NCI-H1105 (cell line): ENCODE data around the gene ROBO1.
"Not testable (repeated sequence)": the region's sequence is repeated elsewhere in the genome, so short reads cannot be mapped to it uniquely, and the experiment has no call there.

Experiments used
- DNase-seq: peaks from one replicate; lab custom pipeline; 2025; lab: John Stamatoyannopoulos, UW

ROBO1 gene

DNA sequence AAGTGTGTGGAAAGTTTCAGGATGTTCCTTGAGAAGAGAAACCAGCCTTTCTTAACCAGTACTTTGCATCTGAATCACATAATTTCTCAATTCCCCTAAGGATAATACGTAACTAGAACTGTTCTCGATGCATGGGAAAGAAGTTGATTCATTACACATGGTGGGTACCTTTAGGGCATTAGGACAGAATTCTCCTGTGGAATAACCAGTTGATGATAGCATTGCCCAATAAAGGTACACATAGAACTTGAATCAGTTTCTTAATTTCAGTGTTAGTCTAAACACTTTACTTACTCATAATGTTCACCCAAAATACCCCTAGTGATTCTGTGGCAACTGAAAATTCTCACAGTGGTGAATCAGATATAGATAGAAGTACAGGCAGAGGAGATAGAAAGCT lies 1030.9 kb downstream of the ROBO1 start:
- no peak for DNase-seq

DNA sequence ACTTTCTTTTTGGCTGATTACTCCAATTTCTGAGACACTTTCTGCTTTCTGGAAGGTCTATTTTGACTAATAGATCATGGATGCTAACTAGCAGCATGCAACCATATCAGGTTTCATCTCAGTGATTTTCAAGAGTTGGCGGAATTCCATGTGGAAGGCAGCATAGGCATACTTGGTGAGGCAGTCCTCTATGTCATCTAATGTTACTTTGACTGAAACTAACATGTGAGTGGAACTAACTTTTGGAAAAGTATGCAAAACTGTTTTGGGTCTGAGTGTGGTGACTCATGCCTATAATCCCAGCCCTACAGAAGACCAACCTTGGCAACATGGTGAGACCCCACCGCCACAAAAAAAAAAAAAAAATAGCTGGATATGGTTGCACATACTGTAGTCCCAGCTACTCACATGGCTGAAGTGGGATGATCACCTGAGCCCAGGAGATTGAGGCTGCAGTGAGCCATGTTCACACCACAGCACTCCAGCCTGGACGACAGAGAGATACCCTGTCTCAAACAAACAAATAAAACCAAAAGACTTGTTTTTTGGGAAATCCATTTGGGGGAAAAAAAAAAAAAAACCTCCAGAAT lies 1033.7 kb downstream of the ROBO1 start:
- DNase-seq = peak; percentile 52

DNA sequence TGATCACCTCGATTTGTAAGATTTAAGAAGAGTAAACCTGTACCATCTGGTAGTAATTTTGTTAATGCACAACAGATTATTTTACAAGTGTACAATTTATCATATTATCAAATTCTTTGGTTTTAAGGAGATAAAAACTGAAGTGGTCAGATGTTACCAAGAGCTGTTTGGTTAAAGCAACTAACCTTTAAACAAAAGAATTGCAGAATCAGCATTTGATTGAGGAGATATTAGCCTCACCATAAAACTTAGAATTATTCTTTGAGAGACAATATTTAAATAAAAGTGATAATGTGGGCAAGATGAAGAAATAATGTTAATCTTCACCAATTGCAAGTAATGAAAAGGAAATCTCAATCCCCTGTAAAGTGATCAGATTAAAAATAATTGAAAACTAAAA lies 1034.9 kb downstream of the ROBO1 start:
- DNase-seq = no peak

DNA sequence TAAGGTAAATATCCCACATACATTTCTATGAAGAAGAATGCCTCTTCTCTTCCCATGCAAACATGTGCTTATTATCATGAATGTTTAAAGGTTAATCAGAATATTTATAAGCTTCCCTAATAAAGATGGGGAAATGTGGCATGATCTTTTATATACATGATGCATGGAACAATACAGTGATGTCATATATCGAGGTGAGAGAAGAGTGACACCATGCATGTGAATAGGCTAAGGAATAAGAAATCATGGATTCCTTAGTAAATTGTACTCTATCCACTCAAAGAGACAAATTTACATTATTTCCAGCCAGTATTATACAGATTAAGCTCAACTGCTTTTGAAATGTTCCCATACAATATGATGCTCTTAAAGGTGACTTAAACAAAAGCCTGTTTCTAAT lies 1035.3 kb downstream of the ROBO1 start:
- no peak for DNase-seq

DNA sequence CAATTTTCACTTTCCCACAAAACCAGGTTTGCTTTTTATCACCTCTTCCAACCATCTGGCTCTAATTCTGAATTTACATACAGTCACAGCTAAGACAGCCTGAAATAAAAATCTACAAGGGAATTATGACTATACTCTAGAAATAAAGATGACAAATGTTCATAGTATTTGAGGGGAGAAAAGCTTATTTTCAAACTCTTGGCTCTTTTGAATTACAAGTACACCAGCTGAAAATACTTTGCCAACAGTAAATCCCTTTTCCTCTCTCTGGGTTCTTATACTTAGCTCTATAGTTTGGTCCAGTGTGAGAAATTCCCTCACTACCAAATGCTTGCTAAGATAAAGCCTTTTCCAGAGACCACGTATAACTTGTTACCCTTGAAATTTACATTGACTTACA lies 1037.9 kb downstream of the ROBO1 start:
- DNase-seq = no peak

DNA sequence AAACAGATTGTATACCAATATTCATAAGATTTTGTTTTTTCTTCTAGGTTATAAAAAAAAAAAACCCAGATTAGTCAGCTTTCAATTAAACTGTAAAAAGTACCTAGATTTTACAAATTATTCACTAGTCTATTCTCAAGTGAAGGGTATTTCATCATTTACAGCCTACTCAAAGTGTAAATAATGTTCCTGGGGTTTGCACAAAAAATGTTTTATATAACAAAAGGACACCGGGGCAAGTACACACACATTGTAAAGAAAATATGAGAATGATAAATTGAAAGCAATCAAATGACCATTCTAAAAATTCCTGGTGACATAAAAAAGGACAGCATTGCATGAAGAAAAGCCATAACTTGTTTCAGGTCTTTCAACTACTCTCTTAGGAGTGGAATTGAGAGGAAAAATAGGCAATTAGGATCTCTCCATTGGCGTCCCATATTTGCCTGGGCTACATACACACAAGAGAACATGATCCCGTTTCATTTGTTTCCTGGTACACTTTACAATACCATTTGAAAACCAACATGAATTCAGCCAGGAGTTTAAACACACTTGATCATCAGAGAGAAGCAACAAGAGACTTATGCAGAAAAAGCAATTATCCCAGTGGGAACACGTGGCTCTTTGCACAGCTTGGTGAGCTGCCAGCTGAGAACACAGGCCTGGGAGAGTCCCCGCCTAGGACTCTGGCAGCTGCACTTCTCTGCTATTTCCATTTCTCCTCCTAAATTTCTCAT lies 1039.2 kb downstream of the ROBO1 start:
- peak; percentile 81 for DNase-seq

DNA sequence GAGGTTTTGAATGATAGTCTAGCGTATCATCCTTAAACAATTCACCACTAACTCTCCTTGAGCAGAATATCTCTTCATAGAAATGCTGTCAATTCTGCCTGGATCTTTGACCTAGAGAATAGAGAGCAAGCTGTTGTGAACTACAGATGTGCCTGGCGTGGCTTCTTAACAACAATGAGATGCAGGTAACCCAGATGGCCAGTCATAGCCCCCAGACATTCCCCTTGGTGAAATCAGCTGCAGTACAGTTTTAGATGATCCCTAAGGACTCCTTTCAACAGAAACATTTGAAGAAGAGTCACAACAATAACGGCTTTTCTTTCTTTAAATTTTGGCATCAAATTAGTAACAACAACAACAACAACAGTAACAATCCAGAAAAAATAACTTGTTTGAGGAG lies 1041.3 kb downstream of the ROBO1 start:
- no peak for DNase-seq

DNA sequence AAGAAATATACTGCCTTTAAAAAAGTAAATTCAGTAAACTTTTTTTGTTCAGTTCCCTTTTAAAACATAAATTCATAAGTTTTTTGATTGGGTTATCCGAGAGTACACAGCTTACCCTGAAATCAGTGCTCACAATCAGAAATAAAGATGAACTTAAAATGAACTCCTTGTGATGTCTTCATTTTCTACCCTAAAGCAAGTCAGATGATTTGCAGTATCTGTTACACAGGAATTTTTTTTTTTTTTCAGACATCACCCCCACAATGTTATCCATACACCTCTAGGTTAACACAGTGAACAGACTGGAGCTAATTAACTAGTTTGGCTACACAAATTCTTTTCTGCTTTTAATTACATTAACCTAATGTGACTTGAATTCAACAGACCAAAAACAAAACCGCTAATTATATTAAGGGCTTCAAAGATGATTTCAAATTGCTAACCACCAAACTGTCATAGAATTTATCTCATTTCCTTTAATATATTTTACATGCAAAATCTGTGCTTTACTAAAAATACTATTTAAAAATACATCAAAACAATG lies 1042.0 kb downstream of the ROBO1 start:
- no peak for DNase-seq

DNA sequence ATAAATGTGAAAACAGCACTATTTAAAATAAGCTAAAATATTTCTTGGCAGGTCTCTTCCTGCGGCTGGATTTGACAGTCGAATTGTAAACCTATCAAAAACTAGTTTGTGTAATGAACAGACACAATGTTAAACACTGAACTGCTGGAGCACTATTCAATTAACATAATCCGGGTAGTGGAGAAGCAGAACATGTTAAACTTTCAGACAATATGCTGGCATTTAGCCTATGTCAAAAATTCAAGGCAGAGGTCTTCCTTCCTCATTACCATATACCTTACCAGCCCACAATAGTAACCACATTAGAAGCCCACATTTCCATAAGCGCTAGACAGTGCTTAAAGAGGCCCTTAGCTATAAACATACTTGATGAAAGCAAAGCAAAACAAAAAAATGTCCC lies 1042.9 kb downstream of the ROBO1 start:
- DNase-seq = no peak

DNA sequence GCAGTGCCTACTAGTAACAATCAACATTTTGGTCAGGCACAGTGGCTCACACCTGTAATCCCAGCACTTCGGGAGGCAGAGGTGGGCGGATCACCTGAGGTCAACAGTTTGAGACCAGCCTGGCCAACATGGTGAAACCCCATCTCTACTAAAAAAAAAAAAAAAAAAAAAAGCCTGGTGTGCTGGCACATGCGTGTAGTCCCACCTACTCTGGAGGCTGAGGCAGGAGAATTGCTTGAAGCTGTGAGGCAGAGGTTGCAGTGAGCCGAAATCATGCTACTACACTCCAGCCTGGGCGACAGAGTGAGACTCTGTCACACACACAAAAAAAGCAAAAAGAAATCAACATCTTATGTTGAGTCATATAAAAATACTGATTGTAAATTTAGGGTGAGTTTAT lies 1043.4 kb downstream of the ROBO1 start:
- not testable (repeated sequence) for DNase-seq

DNA sequence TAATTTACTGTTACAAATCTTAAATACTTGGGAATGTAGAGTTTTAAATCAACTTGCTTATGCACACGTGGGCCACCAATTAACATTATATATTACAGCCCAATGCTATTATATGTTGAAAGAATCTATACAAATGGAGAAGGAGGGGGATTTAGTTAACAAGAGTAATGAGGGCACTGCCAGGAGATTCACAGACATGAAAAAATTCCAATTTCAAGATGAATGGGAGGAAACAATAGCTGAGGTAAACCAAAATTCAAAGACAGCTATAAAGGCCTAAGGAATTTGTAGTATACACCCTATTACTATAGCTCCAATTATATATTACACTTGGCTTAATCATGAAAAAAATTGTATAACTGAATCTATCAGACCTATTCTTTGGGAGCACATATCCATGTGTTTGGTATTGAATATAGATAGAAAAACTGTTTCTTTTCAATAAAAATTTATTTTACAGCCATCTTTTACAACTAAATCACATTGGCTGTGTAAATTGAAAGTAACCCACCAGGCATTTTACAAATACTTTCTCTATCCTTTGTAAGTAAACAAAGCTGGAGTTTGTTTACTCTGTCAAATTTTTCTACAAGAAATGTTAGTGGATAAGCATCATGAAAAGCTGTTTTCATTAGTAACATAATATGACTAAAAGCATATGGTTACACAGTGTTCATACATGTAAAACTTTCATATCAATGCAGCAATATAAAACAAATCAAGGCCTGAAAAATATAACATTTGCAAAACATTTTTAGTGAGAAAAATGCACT lies 1045.8 kb downstream of the ROBO1 start:
- DNase-seq = no peak

DNA sequence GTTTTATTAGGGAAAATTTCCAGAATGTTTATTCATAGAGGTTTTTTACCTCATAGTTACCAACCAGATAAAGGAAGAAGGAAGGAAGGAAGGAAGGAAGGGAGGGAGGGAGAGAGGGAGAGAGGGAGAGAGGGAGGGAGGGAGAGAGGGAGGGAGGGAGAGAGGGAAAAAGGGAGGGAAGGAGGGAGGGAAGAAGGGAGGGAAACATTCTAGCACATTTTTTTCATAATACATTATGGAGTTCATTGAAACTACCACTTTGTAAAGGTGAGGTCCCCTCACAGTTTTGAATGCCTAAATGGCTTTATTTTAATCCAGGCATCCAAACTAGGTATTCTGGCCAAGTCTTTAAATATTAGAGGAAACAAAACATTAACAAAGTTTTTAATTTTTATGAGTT lies 1049.1 kb downstream of the ROBO1 start:
- DNase-seq = no peak

DNA sequence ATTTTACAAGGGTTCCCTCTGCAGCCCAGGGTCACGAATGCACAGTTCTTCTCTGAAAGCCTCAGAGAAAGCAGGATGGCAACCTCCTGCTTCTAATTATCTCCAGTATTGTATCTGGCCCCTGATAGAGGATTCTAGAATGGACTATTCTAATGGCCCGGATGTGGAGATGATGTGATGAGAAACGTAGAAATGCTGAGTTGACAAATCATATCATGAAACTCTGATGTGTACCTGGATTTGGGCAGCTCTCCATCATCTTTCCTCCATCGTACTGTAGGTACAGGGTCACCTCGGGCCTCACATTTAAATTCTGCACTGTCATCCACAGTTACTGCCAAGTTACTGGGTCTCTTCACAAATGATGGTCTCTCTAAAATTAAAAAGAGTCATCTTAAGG lies 1050.8 kb downstream of the ROBO1 start:
- DNase-seq = no peak

DNA sequence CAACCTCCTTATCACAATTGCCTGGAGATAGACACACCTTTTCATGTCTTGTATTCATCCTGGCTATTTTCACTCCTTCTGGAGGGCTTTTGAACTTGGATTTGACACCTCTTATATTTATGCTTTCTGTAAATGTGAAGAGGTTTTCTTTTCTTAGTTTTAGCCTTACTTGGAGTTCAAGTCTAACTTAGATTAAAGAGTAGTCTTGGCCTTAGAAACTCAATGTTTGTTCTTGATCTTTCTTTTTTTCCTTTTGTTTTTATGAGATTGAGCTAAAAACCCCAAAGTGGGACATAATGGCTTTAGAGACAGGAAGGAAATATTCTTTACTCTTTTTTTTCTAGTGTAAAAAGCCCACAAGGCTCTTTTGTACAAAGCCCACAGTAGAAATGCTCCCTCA lies 1054.9 kb downstream of the ROBO1 start:
- no peak for DNase-seq

DNA sequence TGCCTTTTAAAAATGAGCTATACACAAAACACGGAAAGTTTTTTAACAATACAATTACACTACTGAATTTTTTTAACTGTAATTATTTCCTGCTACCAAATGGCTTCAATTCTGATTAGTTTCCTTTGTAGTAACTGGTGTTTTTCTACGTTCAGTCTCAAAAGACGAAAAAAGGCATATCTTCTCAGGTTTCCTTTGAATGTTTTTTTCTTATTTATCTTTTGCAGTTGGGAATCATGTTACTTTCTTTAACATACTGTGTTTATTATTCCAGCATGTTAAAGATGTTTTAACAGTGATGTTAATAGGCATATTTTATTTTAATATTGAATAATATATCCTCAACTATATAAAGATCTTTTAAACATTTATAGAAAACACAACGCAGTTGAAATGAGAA lies 1055.5 kb downstream of the ROBO1 start:
- DNase-seq = no peak

DNA sequence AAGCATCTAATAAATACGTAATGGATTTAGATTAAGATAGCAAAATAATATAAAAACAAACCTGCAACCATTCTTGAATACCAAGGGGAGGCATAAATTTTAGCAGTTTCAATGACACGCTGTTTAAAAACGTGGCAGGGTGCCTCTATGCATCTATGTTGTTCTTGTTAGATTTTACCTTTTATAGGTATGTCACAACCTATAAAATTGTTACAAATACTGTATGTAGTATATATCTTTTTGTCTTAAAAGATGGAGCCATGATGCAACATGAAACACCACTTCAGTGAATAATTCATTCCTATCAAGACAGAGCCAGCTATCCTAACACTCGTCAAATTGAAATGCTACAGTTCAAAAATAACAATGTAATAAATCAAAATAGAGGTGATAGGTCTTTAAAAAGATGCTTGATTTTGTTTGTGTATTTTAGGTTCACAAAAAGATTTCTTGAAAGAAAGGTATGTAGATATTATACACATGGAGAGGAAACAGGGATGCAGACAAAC lies 1059.2 kb downstream of the ROBO1 start:
- DNase-seq = no peak

DNA sequence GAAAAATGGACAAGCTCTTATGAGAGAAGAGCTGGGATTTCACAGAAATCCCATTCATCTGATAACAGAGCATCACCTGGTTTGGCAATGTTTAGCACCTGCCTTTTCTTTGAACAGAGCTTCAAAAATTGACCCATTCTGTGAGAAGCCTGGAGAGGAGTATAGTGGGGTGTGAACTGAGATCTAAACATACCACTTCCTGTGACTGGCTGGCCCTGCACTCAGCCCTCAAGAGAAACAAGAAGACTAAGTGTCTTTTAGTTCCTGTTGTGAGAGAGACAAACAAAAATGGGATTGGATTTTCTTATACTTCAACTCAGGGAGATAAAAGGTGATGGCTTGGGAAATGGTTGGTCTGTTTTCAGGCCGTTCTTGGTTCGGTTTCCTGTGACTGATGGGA lies 1060.2 kb downstream of the ROBO1 start:
- DNase-seq = no peak

DNA sequence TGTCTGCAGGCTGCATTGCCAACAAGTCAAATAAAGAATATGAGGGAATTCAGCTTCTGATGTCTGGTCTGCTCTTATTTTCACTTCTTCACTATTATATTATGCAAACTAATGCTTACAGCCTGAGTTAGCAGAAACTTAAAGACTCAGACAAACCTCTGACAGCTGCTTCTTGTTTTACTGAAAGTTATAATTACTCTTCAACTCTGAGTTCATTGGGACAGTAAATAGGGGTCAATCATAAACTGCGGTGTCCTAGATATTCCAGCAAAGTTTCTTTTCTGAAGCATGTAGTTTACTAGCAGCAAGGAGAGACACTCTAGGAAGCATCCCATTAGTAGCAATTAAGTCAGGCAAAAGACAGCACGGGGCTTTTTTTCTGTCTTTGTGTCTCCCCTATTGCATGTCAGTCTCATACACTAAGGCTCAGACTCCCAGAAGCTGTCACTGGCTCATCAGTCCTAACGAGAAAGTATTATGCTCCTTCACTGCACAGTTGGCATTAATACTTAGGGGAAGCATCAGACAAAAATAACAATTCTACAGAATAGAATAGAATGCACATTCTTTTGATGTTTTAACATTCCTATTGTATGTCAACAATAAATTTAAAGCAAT lies 1060.8 kb downstream of the ROBO1 start:
- DNase-seq = no peak

DNA sequence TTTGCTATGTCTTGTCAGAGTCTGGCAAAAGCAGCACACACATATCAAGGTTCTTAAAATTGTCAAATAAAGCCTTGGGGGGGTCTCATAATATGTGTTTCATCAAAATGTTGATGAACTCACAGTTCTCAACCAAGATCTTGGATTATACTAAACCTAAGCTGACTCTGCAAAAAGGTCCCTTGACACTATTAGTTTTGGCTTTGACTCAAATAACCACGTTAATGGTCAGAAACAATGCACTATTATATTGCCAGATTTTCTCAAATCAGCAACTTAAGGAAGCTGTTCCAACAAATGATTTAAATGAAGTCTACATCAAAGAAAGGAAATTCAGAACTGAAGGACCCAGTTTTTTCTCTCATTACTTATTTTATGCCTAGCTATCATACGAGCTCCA lies 1063.9 kb downstream of the ROBO1 start:
- DNase-seq = no peak

DNA sequence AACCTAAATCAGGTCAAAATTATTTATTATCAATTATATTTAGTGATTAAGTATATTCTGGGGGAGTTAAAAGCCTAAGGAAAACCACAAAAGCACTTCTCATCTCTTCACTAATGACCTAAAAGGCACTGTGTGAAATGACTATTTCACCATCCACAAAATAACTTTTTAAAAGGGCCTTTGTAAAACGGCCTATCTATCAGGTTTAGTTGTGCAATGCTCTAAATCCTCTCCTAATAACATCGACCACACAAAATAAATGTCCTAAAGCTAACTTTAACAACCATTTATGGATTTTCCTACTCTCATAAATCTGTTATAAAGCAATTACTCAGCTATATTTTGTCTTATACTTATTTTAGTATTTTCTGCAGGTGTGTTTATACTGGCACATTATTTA lies 1066.3 kb downstream of the ROBO1 start:
- no peak for DNase-seq

DNA sequence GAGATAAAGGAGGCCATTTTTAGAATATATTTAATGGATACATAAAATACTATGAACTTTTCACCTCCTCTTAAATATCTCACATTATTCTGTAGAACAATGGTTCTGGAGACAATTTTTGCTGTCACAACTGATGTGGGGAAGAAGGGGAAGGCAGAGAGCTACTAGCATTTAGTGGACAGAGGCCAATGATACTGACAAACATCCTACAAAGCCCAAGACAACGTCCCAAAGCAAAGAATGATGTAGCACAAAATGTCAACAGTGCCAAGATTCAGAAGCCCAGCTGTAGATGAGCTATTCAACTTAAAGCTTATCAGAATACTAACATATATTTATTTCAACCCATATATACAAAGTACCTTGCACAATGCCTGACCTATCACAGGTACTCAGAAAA lies 1069.4 kb downstream of the ROBO1 start:
- no peak for DNase-seq

DNA sequence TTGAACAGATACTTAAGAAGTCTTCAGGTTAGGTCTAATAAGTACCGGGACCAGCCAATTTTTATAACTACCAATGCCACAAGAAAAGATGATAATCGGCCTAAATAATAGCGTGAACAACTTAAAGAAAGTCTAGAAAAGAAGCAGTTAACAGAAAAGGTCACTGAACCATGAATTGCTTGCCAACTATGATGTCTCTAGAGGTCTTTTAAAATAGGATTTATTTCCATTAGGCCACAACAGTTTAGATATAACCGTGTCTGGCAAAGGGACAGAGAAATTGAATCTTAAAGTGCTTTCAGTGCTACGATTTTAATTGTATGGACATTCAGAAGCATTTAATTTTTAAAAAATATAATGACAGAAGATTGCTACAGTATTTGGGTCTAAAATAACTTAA lies 1070.4 kb downstream of the ROBO1 start:
- DNase-seq = no peak
